ENCODE results near the gene EWSR1. TPM values are rescaled to one million over a fixed set of nuclear protein-coding genes. Genes with fewer than 3 reads are reported as not detected.

Gene EWSR1
- total RNA-seq, 1 donor, result 176 TPM

DNA sequence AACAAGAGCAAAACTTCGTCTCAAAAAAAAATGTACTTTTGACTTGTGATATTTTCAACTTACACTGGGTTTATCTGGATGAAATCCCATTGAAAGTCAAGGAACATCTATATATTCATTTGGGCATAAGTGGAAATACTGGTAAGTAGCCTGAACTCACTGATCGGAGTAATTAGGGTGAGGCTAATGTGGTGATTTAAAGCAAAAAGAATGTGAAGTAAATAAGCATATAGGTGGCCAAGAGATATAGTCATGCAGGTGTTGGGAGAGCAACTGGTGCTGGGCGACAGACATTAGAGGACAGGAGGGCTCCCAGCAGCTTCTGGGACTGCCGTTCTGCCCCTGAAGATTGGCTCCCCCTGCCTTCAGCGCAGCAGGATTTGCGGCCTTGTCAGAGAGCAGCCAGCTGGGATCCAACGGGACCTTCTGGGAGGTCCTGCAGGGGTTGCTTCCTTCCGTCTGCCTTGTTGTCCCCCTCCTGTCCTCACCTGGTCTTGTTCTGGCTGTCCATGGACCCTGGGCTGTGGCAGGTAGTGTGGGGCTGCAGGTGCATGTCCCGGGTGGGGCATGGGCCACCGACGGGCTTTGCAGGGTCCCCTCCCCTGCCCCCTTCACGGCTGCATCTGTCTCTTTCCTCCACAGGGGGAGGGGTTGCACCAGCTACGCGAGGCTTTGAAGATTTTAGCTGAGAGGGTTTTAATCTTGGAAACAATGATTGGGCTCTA lies 14.3 kb upstream of the EWSR1 start:
- no peak overlapping the region for H3K4me3 ChIP-seq (ENCODE audit: low read depth, low read length)
- TF ChIP-seq, protein P1, sequence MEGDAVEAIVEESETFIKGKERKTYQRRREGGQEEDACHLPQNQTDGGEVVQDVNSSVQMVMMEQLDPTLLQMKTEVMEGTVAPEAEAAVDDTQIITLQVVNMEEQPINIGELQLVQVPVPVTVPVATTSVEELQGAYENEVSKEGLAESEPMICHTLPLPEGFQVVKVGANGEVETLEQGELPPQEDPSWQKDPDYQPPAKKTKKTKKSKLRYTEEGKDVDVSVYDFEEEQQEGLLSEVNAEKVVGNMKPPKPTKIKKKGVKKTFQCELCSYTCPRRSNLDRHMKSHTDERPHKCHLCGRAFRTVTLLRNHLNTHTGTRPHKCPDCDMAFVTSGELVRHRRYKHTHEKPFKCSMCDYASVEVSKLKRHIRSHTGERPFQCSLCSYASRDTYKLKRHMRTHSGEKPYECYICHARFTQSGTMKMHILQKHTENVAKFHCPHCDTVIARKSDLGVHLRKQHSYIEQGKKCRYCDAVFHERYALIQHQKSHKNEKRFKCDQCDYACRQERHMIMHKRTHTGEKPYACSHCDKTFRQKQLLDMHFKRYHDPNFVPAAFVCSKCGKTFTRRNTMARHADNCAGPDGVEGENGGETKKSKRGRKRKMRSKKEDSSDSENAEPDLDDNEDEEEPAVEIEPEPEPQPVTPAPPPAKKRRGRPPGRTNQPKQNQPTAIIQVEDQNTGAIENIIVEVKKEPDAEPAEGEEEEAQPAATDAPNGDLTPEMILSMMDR (IDR thresholded peaks at IDR 0.05; ENCODE audit: insufficient read depth, low read length), result no peak
- DNase-seq (ENCODE audit: low read depth), result no peak

DNA sequence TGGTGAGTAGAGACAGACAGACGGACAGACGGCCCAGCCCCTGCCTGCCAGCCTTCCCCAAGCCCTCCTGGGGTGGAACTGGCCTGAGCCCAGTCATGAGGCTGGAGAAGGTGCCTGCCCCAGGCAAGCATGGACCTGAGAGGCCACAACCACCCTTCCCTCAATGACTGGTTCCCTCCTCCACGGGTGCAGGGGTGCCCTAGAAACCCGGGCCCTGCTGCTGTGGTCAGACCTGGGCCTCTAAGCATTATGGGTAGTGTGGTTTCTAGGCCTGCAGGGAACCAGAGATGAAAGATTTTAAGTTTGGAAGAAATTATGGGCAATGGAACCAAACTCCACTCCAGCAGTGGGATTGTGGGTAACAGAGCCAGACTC lies 13.8 kb upstream of the EWSR1 start:
- DNase-seq (ENCODE audit: low read depth), result no peak
- no peak overlapping the region for H3K4me3 ChIP-seq (ENCODE audit: low read depth, low read length)
- TF ChIP-seq, protein P1 (IDR thresholded peaks at IDR 0.05; ENCODE audit: insufficient read depth, low read length), result no peak

DNA sequence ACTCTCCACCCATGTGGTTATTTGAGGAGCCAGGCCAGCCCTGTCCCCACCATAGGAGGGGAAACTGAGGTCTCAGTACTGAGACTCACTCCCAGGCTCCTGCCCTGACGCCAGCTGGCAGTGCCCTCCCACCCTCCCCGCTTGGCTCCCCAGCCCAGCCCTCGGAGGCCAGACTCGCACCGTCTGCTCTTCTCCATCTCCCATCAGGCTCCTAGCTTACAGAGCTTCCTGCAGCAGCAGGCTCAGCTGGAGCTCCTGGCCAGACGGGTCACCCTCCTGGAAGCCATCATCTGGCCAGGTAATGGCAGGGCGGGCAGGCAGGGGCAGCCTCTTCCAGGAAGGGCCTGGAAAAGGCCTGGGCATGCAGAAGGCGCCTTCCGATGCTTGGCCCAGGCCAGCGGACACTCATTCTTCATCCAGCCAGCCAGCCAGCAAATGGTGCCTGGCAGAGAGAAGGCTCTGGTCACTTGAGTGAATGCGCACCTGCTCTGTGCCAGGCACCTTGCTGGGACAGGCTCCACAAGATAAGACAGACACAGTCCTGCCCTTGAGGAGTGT lies 12.9 kb upstream of the EWSR1 start:
- TF ChIP-seq, protein P1 (IDR thresholded peaks at IDR 0.05; ENCODE audit: insufficient read depth, low read length), result no peak
- no peak overlapping the region for H3K4me3 ChIP-seq (ENCODE audit: low read depth, low read length)
- no peak for DNase-seq (ENCODE audit: low read depth)

DNA sequence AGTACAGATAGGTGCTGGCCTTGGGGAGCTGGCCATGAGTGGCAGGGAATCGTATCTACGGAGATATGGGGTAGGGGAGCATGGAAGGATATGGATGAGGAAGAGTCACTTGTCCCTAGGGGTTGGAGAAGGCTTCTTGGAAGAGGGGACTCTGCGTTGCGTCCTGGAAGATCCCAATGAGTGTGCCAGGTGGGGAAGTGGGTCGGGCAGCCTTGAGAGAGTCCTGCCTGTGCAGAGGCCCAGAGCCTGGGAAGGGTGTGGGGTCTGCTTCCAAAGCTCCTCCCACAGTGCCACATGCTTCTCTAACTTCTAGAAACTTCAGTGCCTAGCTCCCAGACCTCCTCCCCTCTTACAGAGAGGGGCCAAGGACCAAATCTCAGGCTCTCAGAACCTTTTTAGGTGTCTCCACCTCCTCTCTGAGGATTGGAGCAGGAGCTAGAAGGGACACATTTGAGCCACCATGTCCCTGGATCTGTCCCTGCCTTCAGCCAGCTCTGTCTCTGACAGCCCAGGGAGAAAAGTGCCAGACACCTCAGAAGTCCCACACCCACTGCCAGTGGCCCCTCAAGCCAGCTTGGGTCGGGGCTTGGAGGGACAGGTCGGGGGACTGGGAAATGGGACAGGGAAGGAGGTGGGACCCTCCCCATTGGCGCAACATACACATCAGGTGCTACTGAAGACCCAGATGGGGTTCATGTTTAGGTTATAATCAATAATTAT lies 11.3 kb upstream of the EWSR1 start:
- TF ChIP-seq, protein P1 (IDR thresholded peaks at IDR 0.05; ENCODE audit: insufficient read depth, low read length), result no peak
- DNase-seq (ENCODE audit: low read depth), result no peak
- no peak overlapping the region for H3K4me3 ChIP-seq (ENCODE audit: low read depth, low read length)

DNA sequence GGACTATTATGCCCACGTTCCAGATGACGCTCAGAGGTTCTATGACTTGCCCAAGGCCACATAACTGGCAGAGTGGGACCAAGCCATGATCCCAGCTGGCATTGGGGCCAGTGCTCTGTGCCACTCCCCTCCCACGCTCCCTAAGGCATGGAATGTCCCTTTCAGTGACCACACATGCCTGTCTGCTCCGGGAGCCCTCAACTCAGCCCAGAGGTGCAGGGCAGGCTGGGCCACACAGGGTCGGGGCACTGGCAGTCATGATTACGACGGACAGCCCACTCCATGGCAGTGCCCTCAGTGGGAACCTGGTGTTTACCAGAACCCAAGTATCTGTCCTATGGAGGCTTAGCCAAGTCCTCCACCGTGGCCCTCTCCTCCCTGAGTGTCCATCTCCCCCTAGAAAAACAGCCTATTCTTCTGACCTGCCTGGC lies 10.3 kb upstream of the EWSR1 start:
- no peak for DNase-seq (ENCODE audit: low read depth)
- TF ChIP-seq, protein P1 (IDR thresholded peaks at IDR 0.05; ENCODE audit: insufficient read depth, low read length), result no peak
- no peak overlapping the region for H3K4me3 ChIP-seq (ENCODE audit: low read depth, low read length)

DNA sequence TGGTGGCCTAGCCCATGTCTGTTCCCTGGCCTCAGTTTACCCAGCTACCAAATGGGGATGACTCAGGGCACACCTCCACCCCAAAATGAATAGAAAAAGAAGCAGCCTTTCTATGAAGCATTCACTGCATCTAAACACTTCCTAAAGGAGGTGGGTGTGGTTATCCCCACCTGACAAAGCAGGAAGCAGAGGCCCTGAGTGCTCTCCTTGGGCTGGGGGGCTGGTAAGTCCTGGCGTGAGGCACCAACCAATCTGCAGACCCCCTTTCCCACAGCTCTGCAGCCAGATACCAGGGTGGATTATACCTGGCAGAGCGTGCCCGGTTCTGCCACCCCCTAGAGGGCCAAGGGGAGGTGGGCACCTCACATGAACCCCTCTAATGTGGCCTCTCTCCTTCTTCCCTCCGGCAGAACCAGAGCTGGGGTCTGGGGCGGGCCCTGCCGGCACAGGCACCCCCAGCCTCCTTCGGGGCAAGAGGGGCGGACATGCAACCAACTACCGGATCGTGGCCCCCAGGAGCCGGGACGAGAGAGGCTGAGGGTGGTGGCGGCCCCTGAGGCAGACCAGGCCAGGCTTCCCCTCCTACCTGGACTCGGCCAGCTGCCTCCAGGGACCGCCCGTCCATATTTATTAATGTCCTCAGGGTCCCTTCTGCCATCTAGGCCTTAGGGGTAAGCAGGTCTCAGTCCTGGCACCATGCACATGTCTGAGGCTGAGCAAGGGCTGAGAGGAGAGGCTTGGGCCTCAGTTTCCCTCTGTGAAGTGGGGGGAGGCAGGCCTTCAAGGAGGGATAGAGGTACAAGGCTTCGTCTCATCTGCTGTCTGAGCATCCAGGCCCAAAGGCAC lies 9.4 kb upstream of the EWSR1 start:
- H3K4me3 ChIP-seq (ENCODE audit: low read depth, low read length), result no peak overlapping the region
- TF ChIP-seq, protein P1 (IDR thresholded peaks at IDR 0.05; ENCODE audit: insufficient read depth, low read length), result no peak
- DNase-seq (ENCODE audit: low read depth), result no peak

Measured in fibroblast of the aortic adventitia (primary cell).